Measurements from ENCODE around the gene CCDC192.
A peak's percentile ranks its signal among the peaks of the same experiment; 100 is the strongest.

CCDC192 gene

GRCh38 chr5:127958421-127959011, 255.3 kb downstream of the CCDC192 start:
- no peak for DNase-seq

GRCh38 chr5:127959152-127959764, 256.1 kb downstream of the CCDC192 start:
- peak; percentile 23 for DNase-seq

DNA sequence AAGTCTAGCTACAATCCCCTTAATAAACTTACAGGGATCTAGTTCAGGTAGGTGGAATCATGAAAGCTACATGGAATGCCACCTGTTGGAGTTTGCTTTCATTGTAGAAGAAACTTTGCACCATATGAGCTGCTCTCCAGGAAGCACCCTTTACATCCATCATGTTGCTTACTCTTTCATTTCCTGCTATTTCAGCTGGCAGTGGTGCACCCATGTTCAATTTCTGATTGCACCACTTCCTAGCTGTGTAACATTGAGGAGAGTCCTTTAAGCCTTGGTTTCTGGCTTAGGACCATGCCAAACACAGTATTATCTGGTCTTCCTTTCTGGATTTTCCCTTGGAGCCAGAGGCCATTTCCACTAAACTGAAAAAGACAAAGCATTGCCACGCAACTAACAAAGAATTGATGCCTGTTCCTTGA, 257.1 kb downstream of the CCDC192 start:
- no peak for DNase-seq

- no peak for DNase-seq
Measured at GRCh38 chr5:127961006-127961762, 258.0 kb downstream of the CCDC192 start.

- no peak for DNase-seq
Measured at GRCh38 chr5:127961763-127962145, 258.6 kb downstream of the CCDC192 start.

DNA sequence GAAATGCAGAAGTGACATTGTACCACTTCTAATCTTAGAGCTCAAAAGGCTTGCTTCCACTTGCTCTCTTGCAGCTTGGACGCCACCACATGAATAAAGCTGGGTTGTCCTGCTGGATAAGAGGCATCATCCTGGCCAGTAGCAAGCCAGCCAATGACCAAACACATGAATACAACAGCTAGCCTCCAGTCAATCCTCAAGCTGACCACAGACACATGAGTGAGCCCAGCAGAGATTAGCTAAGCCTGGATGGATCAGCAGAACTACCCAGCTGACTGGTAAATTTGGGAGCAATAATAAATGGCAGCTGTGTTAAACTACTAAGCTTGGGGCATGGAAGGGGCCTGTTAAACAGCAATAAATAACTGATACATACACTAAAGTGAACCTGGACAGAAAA, 259.3 kb downstream of the CCDC192 start:
- no peak for DNase-seq

DNA sequence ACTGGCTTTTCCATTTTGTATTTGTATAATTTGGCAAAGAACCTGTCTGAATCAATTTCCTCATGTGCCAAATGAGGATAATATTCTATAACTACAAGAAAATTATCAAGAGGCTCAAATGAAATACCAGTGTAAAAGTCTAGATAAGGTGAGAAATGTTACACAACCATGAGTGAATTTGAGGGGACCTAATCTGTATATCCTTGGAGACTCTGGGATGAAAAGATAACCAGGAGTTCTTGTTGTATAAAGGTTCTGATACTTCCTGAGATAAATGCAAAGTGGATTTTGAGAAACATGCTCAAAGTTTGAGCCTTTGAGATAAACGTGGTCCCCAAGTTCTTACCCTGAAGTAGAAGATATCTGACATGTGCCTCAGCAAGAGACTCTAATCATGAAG, 260.0 kb downstream of the CCDC192 start:
- DNase-seq, result no peak

DNA sequence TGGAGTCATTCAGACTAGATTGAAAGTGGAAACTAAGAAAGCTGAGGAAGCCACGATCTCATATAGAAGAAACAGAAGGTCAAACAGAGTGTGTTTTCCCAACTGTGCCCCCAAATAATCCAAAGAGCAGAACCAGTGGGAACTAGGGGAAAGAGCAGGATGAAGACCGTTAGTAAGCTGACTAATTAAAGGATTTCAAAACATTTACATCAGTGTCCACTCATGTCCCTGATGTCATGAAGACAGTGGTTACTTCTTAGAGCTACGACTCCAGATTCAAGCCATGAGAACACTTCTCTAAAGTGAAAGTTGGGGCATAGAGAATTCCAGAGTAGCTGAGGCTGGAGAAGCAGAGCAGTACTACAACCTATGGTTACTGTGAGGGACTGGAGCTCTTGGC, 260.7 kb downstream of the CCDC192 start:
- no peak for DNase-seq

- no peak for DNase-seq
Measured at GRCh38 chr5:127967323-127967982, 264.3 kb downstream of the CCDC192 start.

GRCh38 chr5:127967983-127968592, 264.9 kb downstream of the CCDC192 start:
- DNase-seq, result no peak

DNA sequence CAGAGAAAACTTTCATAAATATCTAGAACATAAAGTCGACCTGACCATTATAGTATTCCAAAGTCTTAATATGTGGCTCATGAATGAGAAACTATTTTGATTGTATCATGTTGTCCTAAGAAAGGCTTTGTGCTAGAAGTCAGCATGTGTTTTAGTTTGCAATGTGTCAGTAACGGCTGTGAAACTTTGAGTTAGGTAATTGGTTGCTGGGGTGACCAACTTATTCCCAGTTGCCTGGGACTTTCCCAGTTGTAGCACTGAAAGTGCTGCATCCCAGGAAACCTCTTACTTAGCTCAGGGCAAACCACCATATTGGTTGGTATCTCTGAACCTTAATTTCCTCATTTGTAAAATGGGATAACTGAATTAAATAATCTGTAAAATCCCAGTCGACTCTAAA, 265.8 kb downstream of the CCDC192 start:
- no peak for DNase-seq

DNA sequence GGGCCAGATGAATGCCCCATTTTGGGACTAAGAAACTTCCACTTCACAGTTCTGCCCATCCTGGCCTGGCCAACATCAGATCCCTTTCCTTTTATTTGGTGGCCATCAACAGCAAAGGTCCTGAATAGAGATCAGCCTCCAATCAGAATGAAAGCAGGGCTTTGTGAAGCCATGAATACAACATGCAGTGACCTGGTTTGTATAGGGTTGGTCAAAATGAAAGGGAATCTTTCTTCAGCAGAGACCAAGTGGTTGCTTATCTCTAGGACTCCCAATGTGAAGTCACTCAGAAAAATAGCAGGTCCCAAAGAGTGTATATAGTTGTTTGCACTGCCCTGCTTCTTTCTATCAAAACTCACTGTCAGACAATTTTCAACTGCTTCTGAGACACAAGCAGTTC, 266.5 kb downstream of the CCDC192 start:
- DNase-seq, result no peak

- no peak for DNase-seq
Measured at GRCh38 chr5:127970081-127970480, 266.9 kb downstream of the CCDC192 start.

DNA sequence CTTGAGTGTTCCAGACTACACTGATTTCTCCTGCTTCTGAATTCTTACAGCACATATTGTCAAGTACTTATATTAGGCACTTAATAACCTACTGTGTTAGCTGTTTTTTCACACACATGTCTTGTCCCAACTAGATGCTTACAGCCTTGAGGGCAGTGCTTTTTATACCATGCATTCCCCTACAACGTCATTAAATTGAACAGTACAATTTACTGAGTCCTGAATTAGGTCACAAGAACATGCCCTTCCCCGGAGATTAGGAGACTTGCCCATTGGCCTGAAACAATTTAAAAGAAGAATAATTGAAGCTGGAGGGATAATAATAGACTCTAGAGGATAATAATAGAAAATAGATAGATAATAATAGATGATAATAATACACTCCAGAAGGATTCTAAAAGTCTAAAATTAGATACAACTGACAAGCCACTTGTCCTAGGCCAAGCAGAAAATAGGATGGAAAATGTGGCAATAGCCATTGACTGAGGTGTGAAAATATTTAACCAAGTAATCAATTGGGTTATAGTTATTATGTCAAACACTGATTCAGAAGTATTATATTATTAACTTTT, 267.7 kb downstream of the CCDC192 start:
- no peak for DNase-seq

DNA sequence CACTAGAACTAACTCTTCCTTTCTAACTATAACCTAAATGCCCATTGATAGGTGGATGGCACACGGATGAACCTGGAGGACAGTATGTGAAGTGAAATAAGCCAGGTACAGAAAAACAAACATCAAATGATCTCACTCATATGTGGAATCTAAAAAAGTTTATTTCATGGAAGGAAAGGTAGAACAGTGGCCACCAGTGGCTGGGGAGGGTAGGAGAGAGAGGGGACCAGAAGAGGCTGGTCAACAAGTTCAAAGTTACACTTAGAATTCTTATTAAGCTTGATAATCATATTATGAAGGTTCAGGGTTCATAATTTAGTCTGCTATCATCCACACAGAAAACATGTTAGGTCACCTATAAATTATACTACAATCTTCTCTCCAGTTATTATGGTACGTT, 272.8 kb downstream of the CCDC192 start:
- DNase-seq, result no peak

GRCh38 chr5:127976525-127976924, 273.3 kb downstream of the CCDC192 start:
- DNase-seq, result no peak

DNA sequence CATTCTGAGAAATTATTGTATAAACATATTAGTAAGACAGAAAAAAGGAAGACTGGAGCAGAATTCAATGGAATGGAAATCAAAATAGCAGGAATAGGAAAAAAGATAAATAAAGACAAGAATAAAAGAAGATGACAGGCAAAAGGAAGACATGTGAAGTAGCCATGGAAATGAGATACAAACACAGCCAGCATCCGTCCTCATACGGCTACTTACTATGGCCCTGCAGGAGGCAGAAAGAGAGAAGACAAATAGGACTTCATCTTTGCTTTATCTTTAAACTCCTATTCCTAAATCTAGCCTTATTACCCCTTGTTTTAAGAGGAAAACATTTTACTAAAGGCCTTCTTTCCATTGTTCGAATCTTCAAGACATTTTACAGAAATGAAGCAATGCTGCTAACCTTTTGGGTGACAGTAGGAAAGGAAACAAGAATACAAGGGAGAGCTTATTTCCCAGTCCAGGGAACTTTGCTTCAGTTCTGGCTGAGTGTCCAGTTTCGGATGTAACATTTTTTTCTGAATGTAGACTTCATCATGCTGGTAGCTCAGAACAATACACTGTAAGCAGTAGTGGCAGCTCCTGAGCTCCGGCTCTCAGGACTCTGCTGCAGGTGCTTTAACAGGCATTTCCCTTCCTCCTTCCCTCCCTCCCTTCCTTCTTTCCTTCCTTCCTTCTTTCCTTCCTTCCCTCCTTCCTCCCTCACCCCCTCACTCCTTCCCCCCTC, 274.0 kb downstream of the CCDC192 start:
- no peak for DNase-seq

GRCh38 chr5:127978738-127979300, 275.6 kb downstream of the CCDC192 start:
- no peak for DNase-seq

DNA sequence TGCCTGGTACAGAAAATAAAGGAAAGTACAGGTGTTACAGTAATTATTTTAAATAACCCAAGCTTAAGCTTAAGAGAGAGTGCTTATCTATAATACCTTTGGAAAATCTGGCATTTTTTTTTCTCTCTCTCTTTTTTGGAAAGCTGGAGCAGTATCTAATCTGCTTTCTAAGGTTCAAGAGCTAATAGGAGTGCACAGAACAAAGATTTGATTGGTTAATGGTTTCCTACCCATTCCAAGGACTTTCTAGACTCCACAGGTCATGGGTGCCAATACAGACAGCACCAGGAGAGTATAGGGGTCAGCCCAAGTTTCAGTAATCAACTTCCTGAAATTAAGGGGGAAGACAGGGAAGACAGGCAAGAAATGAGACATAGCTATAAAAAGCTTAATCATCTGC, 276.3 kb downstream of the CCDC192 start:
- no peak for DNase-seq

DNA sequence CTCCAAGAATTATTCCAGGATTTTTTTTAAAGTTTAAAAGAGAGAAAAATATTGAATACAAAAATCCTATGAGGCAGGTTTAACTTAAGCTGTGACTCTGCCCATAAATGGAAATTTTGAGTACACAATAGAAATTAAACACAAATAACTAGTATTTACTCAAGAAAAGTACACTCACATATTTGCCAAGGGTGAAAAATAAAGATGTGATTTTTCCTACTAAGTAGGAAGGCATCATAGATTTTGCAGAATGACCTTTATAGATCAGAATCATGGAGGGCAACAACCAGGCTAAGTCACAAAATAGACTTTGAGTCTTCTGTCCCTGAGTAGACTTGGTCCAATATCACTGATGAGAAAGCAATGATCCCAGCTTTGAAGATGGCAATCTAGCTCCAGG, 277.7 kb downstream of the CCDC192 start:
- DNase-seq, result no peak

DNA sequence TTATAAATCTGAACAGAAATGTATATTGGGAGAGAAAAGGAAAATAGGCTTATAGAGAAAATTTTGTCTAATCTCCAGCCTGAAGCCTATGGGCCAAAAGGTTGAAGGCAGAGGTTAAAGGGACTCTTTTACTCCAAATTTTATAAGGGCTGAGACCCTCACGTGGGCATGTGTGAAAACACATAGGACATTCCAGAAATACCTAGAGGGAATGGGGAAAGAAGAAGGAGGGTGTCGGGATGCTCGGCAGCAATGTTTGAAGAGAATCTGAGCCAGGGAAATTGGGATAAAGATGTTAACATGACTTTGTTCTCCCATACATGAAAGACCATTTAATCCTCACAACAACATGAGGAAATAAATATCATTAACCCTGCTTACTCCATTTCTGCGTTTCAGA, 278.3 kb downstream of the CCDC192 start:
- DNase-seq, result no peak

Measured in right kidney (tissue), 1 donor.